Measurements from ENCODE around the gene HPS5.

HPS5 gene

DNA sequence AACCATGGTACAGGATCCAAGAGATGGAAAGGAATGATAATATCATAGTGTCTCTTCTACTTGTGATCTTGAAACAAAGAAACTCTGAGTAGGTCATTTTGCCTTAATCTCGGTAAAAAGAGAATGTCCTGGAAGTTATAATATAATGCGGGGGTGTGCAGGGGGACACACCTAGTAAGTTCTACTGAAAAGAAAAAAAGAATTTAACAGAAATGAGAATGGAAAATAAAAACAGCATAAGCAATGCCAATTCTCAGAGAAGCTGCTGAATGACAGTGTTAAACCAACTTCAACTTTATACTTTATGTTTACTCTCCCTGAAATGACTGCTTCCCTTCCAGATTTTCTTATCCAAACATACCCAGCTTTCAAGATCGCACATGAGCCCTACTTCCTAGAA, 2.0 kb downstream of the HPS5 start:
- in situ Hi-C loops (cut with MboI; ENCODE audit: low sequenced_read_pairs): no loop called here

DNA sequence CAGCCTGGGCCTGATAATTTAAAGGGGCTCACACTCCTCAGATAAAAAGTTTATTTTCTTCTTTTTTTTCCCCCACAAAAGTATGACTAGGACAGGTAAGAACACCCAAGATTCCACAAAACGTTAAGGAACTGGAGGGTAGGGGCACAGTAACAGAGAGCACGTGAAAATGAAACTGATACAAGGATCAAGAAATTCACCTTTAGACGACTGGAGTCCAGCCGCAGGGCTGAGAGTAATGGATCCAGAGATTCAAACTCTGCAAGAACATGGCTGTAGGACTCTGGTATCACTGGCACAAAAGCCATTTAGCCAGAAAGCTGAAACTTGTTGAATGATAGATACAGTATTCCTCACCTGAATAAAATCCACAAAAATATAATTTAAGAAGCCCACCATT, 4.4 kb downstream of the HPS5 start:
- in situ Hi-C loops (cut with MboI; ENCODE audit: low sequenced_read_pairs): no loop called here

DNA sequence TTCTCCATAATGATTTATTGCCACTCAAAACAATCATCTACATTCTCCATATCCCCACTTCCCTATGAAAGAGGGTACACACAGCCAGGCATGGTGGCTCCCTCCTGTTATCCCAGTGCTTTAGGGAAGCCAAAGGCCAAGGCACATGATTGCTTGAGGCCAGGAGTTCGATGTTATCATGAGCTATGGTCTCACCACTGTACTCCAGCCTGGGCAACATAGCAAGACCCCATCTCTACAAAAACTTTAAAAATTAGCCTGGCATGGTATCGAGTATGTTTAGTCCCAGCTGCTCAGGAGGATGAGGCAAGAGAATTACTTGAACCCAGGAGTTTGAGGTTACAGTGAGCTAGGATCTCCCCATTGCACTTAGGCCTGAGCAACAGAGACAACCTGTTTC, 6.0 kb downstream of the HPS5 start:
- in situ Hi-C loops (cut with MboI; ENCODE audit: low sequenced_read_pairs): no loop called here

GRCh38 chr11:18314784-18315523, 7.0 kb downstream of the HPS5 start:
- in situ Hi-C loops (cut with MboI; ENCODE audit: low sequenced_read_pairs): no loop called here

- in situ Hi-C loops (cut with MboI; ENCODE audit: low sequenced_read_pairs): no loop called here
These were observed 7.8 kb downstream of the HPS5 start for GRCh38 chr11:18313965-18314763.

DNA sequence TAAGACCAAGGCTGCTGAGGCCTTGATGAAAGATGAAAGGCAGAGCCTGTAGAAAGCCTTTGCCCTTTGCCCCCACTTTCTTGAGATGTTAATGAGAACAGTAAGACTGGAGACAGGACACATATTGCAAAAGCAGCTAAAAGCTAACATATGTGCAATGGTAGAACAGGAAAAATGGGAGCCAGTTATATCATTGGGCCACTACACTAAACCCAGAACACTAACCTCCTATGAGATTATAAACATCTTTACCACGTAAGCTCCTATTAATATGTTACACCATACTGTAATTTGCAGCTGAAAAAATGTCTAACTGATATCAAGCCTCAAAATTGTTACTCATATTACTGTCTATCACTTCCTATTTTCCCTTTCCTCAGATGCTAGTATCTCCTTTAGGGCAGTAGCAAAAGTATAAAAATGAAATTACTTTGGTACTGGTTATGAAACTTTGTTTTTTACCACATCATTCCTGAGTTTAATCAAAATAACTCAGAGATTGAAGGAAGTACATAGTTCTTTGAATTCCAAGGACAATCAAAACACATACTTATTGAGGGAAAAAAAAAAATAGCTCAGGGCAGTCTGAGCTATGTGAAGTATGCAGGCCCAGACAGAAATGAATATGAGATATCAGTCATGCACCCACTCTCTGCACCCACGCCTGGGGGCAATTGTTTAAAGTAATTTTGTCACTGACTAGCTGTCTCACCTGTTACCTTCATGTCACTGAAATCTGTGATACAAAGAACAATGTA, 9.1 kb downstream of the HPS5 start:
- in situ Hi-C loops (cut with MboI; ENCODE audit: low sequenced_read_pairs): no loop called here

DNA sequence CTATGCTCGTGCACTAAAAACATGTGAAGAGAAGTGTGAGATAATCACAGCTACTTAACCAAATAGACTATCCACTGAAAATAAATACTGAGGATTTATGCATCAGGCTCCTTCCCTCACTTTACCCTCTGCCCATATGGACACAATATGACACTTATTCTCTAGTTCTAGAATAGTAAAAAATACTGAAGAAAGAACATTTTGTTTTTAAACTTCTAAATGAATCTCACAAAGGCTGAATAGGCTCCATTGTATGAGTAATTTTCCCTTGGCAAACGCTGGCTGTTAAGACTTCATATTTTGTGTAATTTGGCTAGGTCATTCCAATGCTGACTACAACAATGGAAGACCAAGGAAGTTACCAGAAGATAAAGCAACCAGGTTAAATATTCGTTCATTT, 9.9 kb downstream of the HPS5 start:
- in situ Hi-C loops (cut with MboI; ENCODE audit: low sequenced_read_pairs): no loop called here

- in situ Hi-C loops (cut with MboI; ENCODE audit: low sequenced_read_pairs): no loop called here
These were observed 11.1 kb downstream of the HPS5 start for GRCh38 chr11:18310800-18311340.

GRCh38 chr11:18309691-18310090, 12.2 kb downstream of the HPS5 start:
- in situ Hi-C loops (cut with MboI; ENCODE audit: low sequenced_read_pairs): no loop called here

DNA sequence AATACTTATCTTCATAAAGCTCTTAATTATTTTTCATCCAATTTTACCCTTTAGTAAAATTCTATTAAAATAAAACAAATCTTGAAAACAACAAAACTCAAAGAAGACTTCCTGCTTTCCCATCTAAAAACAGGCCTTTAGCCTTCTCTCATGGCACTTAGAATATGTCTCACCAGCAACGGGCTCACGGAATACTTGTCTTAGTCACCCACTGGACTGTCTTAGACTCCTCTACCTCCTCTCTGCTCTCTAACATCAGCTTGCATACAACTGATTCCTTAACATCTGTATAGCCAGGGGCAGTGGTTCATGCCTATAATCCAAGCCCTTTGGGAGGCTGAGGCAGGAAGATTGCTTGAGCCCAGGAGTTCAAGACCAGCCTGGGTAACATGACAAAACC, 13.7 kb downstream of the HPS5 start:
- in situ Hi-C loops (cut with MboI; ENCODE audit: low sequenced_read_pairs): no loop called here

DNA sequence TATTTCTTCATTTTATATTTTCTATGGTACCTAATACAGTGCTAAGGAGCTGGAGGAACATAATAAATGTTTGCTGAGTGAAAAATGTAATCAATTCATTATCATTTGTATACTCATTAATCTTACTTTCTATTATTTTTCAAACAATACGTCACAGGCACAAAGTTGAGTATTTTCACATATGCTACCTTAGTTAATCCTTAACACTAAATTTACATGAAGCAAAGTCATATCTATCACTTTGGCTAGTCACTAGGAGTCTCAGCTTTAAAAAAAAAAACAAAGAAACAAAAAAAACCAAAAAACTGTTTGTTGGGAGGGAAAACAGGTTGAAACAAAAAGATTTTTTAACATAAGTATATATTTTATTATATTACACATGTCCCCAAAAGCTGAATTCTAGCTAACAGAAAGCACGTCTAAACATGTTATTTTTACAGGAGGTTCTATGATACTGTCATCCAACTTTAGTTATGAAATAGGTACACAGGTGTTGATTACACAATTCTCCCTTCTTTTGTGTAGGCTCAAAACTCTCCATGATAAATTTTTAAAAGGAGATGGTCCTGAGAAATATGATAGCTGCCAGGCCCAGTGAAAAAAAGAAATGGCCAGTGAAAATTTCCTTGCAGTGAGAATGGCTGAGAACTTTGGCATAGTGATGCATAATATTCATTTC, 14.3 kb downstream of the HPS5 start:
- in situ Hi-C loops (cut with MboI; ENCODE audit: low sequenced_read_pairs): no loop called here

GRCh38 chr11:18304745-18305144, 17.2 kb downstream of the HPS5 start:
- in situ Hi-C loops (cut with MboI; ENCODE audit: low sequenced_read_pairs): no loop called here

DNA sequence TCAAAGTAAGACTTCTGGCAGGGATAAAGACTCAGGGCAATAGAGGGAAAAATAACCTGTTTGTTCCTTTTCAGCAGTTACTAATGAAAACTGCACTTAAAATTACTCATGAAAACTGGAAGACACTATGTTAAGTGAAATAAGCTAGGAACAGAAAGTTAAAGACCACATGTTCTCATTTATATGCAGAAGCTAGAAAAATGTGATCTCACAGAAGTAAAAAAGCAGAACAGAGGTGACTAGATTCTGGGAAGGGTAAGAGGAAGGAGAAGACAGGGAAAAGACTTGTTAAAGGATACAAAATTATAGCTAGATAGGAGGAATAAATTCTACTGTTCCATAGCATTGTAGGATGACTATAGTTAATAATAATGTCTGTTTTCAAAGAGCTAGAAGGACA, 22.2 kb downstream of the HPS5 start:
- in situ Hi-C loops (cut with MboI; ENCODE audit: low sequenced_read_pairs): no loop called here

DNA sequence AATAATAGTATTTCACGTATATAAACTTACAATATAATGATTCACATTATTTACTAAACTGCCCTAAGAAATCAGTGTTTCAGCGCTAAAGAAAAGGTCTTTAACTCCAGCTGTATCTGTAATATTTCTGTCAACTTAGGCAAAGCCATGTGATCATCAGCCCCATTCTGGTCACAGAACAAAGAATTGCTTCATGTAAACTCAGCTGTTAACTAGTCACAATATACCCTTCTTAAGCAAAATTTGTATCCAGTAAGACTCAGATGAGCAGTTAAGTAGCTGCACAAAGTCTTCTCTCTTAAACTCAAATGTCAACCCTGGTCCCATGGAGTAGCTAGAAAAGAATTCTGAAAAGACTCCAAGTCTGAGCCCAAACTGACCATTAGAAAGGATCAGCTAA, 26.6 kb downstream of the HPS5 start:
- in situ Hi-C loops (cut with MboI; ENCODE audit: low sequenced_read_pairs): no loop called here

- in situ Hi-C loops (cut with MboI; ENCODE audit: low sequenced_read_pairs): no loop called here
These were observed 27.1 kb downstream of the HPS5 start for GRCh38 chr11:18294862-18295261.

- in situ Hi-C loops (cut with MboI; ENCODE audit: low sequenced_read_pairs): no loop called here
These were observed 33.0 kb downstream of the HPS5 start for GRCh38 chr11:18288911-18289310.

GRCh38 chr11:18285841-18286240, 36.1 kb downstream of the HPS5 start:
- in situ Hi-C loops (cut with MboI; ENCODE audit: low sequenced_read_pairs): no loop called here

GRCh38 chr11:18282626-18283025, 39.3 kb downstream of the HPS5 start:
- in situ Hi-C loops (cut with MboI; ENCODE audit: low sequenced_read_pairs): no loop called here

DNA sequence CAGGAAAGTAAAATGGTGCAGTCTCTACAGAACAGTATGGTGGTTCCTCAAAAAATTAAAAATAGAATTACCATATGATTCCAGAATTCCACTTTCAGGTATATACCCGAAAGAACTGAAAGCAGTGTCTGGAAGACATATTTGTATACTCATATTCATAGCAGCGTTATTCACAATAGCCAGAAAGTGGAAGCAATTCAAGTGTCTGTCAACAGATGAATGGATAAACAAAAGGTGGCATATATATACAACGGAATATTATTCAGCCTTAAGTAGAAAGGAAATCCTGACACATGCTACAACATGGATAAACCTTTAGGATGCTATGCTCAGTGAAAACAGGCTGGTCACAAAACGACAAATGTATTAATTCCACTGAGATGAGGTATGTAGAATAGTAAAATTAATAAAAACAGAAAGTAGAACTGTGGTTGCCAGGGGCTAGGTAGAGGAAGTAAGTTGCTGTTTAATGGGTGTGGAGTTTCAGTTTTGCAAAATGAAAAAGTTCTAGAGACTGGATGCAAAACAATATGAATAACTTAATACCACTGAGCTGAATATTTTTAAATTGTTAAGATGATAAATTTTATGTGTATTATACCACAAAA, 41.4 kb downstream of the HPS5 start:
- in situ Hi-C loops (cut with MboI; ENCODE audit: low sequenced_read_pairs): no loop called here

DNA sequence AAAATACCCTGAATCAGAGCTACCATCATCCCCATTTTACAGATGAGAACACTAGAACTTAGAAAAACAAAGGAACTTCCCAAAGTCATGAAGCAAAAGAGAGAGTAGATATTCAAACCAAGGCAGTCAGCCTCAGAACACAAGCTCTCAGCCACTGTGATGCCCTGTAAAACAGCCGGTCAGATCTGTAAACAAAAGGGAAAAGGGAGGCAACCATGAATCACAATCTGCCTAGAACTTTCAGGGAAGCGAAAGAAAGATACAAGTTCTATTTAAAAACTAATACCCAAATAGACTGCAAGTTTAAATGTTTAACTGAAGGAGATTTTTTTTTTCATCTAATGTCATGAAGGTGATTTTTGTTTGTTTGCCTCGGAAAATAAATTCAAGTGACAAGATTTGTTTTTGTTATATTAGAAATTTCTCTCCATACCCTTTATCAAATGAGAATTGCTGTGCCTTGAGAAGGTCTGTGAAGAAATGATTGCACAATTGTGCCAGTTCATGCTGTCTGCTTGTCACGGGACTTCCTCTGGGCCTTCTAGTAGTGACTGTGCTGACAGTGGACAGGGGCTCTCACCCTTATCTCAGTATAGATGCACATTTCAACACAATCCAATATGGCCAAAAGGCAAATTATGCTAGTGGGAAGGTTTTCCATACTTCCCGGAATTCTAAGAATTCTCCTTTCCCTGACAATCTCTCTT, 44.2 kb downstream of the HPS5 start:
- in situ Hi-C loops (cut with MboI; ENCODE audit: low sequenced_read_pairs): no loop called here

All from HL-60/S4 treated with phorbol 12-myristate 13-acetate at 8.2 ng/mL for 4 days and 3 days (cell line).